MM.1S (cell line): ENCODE data around the gene JADE1.
A peak's percentile ranks its signal among the peaks of the same experiment; 100 is the strongest.

Source experiments
- DNase-seq: peaks from one replicate; pipeline ENCODE4 v3.0.0-alpha.2; 2015
- H2AFZ ChIP-seq: fragments of 300-600 bp; sonication (generic); 2 replicates; pipeline ENCODE4 v1.6.0; 2016; ENCODE audit warnings: antibody characterized with exemption, low read length
- H3F3A ChIP-seq: fragments of 300-600 bp; sonication (generic); 2 replicates; pipeline ENCODE4 v1.6.1; 2016; ENCODE audit warnings: mild to moderate bottlenecking, antibody characterized with exemption, low read length, moderate library complexity, mixed read lengths; ENCODE audit not compliant: insufficient read depth
- H3K27ac ChIP-seq: fragments of 300-600 bp; sonication (generic); 2 replicates; pipeline ENCODE4 v1.5.1; 2016; ENCODE audit warnings: mild to moderate bottlenecking, low read length
- H3K27me3 ChIP-seq: fragments of 300-600 bp; sonication (generic); replicated peaks from 2 replicates; pipeline ENCODE4 v1.6.0; 2016; ENCODE audit warnings: low read length; ENCODE audit not compliant: insufficient read depth
- H3K36me3 ChIP-seq: fragments of 300-600 bp; sonication (generic); replicated peaks from 2 replicates; pipeline ENCODE4 v1.6.1; 2016; ENCODE audit warnings: mild to moderate bottlenecking, low read length, mixed read lengths; ENCODE audit not compliant: insufficient read depth
- H3K4me1 ChIP-seq: fragments of 300-600 bp; sonication (generic); 2 replicates; pipeline ENCODE4 v1.6.1; 2016; ENCODE audit warnings: low read length, mixed read lengths
- H3K4me2 ChIP-seq: fragments of 300-600 bp; sonication (generic); 2 replicates; pipeline ENCODE4 v1.6.0; 2016; ENCODE audit warnings: low read depth, low read length
- H3K4me3 ChIP-seq: fragments of 300-600 bp; sonication (generic); 2 replicates; pipeline ENCODE4 v1.5.1; 2016; ENCODE audit warnings: low read length, mixed read lengths
- H3K79me2 ChIP-seq: fragments of 300-600 bp; sonication (generic); 2 replicates; pipeline ENCODE4 v1.6.1; 2016; ENCODE audit warnings: mixed run types, low read length, mixed read lengths
- H3K9ac ChIP-seq: fragments of 300-600 bp; sonication (generic); 2 replicates; pipeline ENCODE4 v1.6.1; 2016; ENCODE audit warnings: low read length, mixed read lengths
- H3K9me2 ChIP-seq: fragments of 300-600 bp; sonication (generic); replicated peaks from 2 replicates; pipeline ENCODE4 v1.6.1; 2016; ENCODE audit warnings: mild to moderate bottlenecking, low read length, mixed read lengths; ENCODE audit not compliant: insufficient read depth
- H3K9me3 ChIP-seq: fragments of 300-600 bp; sonication (generic); replicated peaks from 2 replicates; pipeline ENCODE4 v1.6.1; 2016; ENCODE audit warnings: mild to moderate bottlenecking, low read length, mixed read lengths; ENCODE audit not compliant: insufficient read depth
- H4K20me1 ChIP-seq: fragments of 300-600 bp; sonication (generic); 2 replicates; pipeline ENCODE4 v1.6.1; 2016; ENCODE audit warnings: mild to moderate bottlenecking, low read length, moderate library complexity, mixed read lengths; ENCODE audit not compliant: insufficient read depth
- CTCF ChIP-seq: fragments of 300-600 bp; sonication (generic); IDR thresholded peaks from 2 replicates; pipeline ENCODE4 v1.5.1; 2016; ENCODE audit warnings: antibody characterized with exemption, low read length, mixed read lengths
- EZH2 ChIP-seq: fragments of 300-600 bp; sonication (generic); optimal IDR thresholded peaks from 2 replicates; pipeline ENCODE3; 2017; ENCODE audit warnings: low read depth, mild to moderate bottlenecking, antibody characterized with exemption, low read length, mixed read lengths
- EZH2phosphoT487 ChIP-seq: fragments of 300-600 bp; sonication (generic); IDR thresholded peaks from 2 replicates; pipeline ENCODE4 v1.6.1; 2018; ENCODE audit warnings: antibody characterized with exemption, low read length

Gene JADE1

DNA sequence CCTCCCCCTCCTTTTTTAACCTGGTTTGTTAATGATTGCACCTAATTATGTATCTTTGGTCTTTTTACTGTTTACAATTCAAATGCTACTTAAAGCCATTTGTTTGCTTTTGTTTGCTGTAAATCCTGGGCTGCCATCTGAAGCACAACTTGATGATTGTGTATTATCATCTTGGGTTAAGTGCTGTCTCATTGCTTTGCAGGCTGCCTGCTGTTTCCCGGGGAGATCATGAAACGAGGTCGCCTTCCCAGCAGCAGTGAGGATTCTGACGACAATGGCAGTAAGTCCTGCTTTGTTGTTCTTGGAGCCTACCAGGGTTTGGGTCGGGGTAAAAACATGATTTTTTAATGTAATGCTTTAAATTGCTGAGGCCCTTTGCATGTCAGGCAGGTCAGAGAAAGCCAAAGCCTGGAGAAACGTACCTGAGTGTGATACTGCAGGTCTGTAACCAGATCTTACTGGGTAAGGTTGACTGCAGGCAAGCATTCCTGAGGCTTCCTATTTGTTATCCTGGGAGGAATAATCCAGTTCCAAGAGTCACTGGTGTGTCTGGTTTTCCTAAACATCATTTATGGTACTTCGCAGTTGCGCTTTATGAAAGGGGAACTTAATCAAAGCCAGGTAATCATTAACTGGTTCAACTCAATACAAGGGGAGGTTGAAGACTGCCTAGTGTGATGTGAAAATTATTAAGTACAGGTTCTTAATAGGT is 22.2 kb downstream of the JADE1 start:
- no peaks in the 10 kb centered on the region for H3K9me2 ChIP-seq
- peak overlapping the region; percentile 47 for H3K4me2 ChIP-seq
- H3K36me3 ChIP-seq, result peaks cover 2% of the 10 kb centered on the region; the same call in 1 of the 2 replicates
- H4K20me1 ChIP-seq, result peaks cover 33% of the 10 kb centered on the region
- H3K79me2 ChIP-seq, result peaks cover 100% of the 10 kb centered on the region
- no peak overlapping the region for H3K4me3 ChIP-seq
- no peaks in the 10 kb centered on the region for H3K27me3 ChIP-seq
- no peak overlapping the region for H2AFZ ChIP-seq
- H3K9me3 ChIP-seq, result no peaks in the 10 kb centered on the region
- H3K27ac ChIP-seq, result peak overlapping the region; percentile 66; the same call in 1 of the 2 replicates
- DNase-seq, result no peak
- peaks cover 70% of the 10 kb centered on the region for H3K4me1 ChIP-seq
- no peak overlapping the region for H3K9ac ChIP-seq
- peaks cover 43% of the 10 kb centered on the region for H3F3A ChIP-seq
- TF ChIP-seq CTCF (no peak), EZH2phosphoT487 (no peak), EZH2 (no peak)

DNA sequence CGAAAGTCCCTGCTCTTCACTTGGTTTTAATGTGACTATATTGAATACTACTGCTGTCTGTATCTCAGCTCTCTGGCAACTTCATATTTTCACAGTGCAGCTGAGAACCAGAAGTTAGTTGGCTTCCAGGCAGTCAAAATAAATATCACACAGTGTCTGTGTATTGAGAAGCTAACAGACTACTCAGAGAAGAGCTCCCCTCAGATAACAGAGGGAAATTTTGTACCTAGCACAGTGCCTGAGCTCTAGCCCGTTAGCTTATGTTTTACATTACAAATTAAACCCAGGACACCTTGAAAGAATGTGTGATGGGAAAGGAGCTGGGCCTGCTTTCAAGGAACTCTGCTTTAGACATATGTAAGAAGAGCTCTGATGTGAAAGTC is 22.7 kb downstream of the JADE1 start:
- no peak for DNase-seq
- Histone ChIP-seq H3K9me2 (no peaks in the 10 kb centered on the region), H3K27ac (peak overlapping the region; percentile 66; the same call in 1 of the 2 replicates), H3K27me3 (no peaks in the 10 kb centered on the region), H3K9me3 (no peaks in the 10 kb centered on the region), H3K4me3 (no peak overlapping the region), H3K9ac (no peak overlapping the region), H3K36me3 (peaks cover 2% of the 10 kb centered on the region; the same call in 1 of the 2 replicates), H3K4me2 (peak overlapping the region; percentile 47), H3K79me2 (peaks cover 100% of the 10 kb centered on the region), H3F3A (peaks cover 38% of the 10 kb centered on the region), H2AFZ (no peak overlapping the region), H4K20me1 (peaks cover 33% of the 10 kb centered on the region), H3K4me1 (peaks cover 64% of the 10 kb centered on the region)
- TF ChIP-seq EZH2 (no peak), EZH2phosphoT487 (no peak), CTCF (no peak)

GRCh38 chr4:128835498-128836222 is 26.2 kb downstream of the JADE1 start:
- Histone ChIP-seq H3K27ac (no peak overlapping the region), H3F3A (peaks cover 26% of the 10 kb centered on the region), H3K27me3 (no peaks in the 10 kb centered on the region), H3K4me2 (no peak overlapping the region), H4K20me1 (peaks cover 37% of the 10 kb centered on the region), H3K9me3 (no peaks in the 10 kb centered on the region), H3K79me2 (peaks cover 100% of the 10 kb centered on the region), H3K4me1 (peaks cover 47% of the 10 kb centered on the region), H3K9me2 (no peaks in the 10 kb centered on the region), H2AFZ (no peak overlapping the region), H3K36me3 (peaks cover 2% of the 10 kb centered on the region; the same call in 1 of the 2 replicates), H3K9ac (no peak overlapping the region), H3K4me3 (no peak overlapping the region)
- DNase-seq, result no peak
- TF ChIP-seq CTCF (no peak), EZH2 (no peak), EZH2phosphoT487 (no peak)
